IPS-15b (cell line): ENCODE measurements around the gene ELOVL1.
"Not testable (repeated sequence)": the region's sequence is repeated elsewhere in the genome, so short reads cannot be mapped to it uniquely, and the experiment has no call there.

Experiments used
- H3K27me3 ChIP-seq: one replicate; pipeline ENCODE4 v1.6.1; 2013; ENCODE audit warnings: low read length; ENCODE audit not compliant: control insufficient read depth, insufficient read depth
- H3K36me3 ChIP-seq: one replicate; pipeline ENCODE4 v1.6.1; 2013; ENCODE audit warnings: low read length; ENCODE audit not compliant: control insufficient read depth, insufficient read depth
- H3K4me1 ChIP-seq: one replicate; pipeline ENCODE4 v1.6.1; 2013; ENCODE audit warnings: mild to moderate bottlenecking, low read length; ENCODE audit not compliant: control insufficient read depth, insufficient read depth
- H3K4me3 ChIP-seq: one replicate; pipeline ENCODE4 v1.5.1; 2013; ENCODE audit warnings: low read depth, low read length
- H3K9ac ChIP-seq: one replicate; pipeline ENCODE4 v1.6.1; 2013; ENCODE audit warnings: low read depth, mild to moderate bottlenecking, low read length
- H3K9me3 ChIP-seq: one replicate; pipeline ENCODE4 v1.6.1; 2013; ENCODE audit warnings: mild to moderate bottlenecking, low read length; ENCODE audit not compliant: control insufficient read depth, insufficient read depth

ELOVL1 gene

GRCh38 chr1:43377831-43378230 lies 10.0 kb upstream of the ELOVL1 start:
- Histone ChIP-seq H3K27me3 (no peaks in the 10 kb centered on the region), H3K36me3 (no peaks in the 10 kb centered on the region), H3K4me1 (no peaks in the 10 kb centered on the region), H3K9me3 (no peaks in the 10 kb centered on the region), H3K4me3 (no peak overlapping the region), H3K9ac (no peak overlapping the region)

- H3K4me3 ChIP-seq: no peak overlapping the region
- no peak overlapping the region for H3K9ac ChIP-seq
- H3K36me3 ChIP-seq: no peaks in the 10 kb centered on the region
- no peaks in the 10 kb centered on the region for H3K4me1 ChIP-seq
- no peaks in the 10 kb centered on the region for H3K9me3 ChIP-seq
- no peaks in the 10 kb centered on the region for H3K27me3 ChIP-seq
Observed at GRCh38 chr1:43376723-43377235, 9.0 kb upstream of the ELOVL1 start.

GRCh38 chr1:43373066-43373940 lies 5.5 kb upstream of the ELOVL1 start:
- H3K4me1 ChIP-seq: no peaks in the 10 kb centered on the region

GRCh38 chr1:43372172-43372571 lies 4.4 kb upstream of the ELOVL1 start:
- Histone ChIP-seq H3K4me3 (no peak overlapping the region), H3K9ac (no peak overlapping the region), H3K4me1 (no peaks in the 10 kb centered on the region)

More at GRCh38 chr1:43373066-43373940, 5.5 kb upstream of the ELOVL1 start:
- Histone ChIP-seq H3K4me3 (no peak overlapping the region), H3K9ac (no peak overlapping the region), H3K9me3 (no peaks in the 10 kb centered on the region), H3K36me3 (no peaks in the 10 kb centered on the region), H3K27me3 (no peaks in the 10 kb centered on the region)

GRCh38 chr1:43370564-43370963 lies 2.8 kb upstream of the ELOVL1 start:
- Histone ChIP-seq H3K9ac (no peak overlapping the region), H3K4me1 (peaks cover 7% of the 10 kb centered on the region)

More at GRCh38 chr1:43372172-43372571, 4.4 kb upstream of the ELOVL1 start:
- H3K27me3 ChIP-seq: no peaks in the 10 kb centered on the region
- no peaks in the 10 kb centered on the region for H3K9me3 ChIP-seq
- no peaks in the 10 kb centered on the region for H3K36me3 ChIP-seq

GRCh38 chr1:43369779-43370178 lies 2.0 kb upstream of the ELOVL1 start:
- not testable (repeated sequence) for H3K4me3 ChIP-seq, H3K4me1 ChIP-seq, H3K9me3 ChIP-seq, H3K36me3 ChIP-seq, H3K27me3 ChIP-seq, H3K9ac ChIP-seq

More at GRCh38 chr1:43370564-43370963, 2.8 kb upstream of the ELOVL1 start:
- Histone ChIP-seq H3K9me3 (no peaks in the 10 kb centered on the region), H3K36me3 (no peaks in the 10 kb centered on the region), H3K27me3 (no peaks in the 10 kb centered on the region), H3K4me3 (no peak overlapping the region)

- Histone ChIP-seq H3K4me1 (peaks cover 7% of the 10 kb centered on the region), H3K9me3 (no peaks in the 10 kb centered on the region), H3K9ac (peak overlapping the region; percentile 73), H3K4me3 (peak overlapping the region; percentile 88), H3K27me3 (no peaks in the 10 kb centered on the region), H3K36me3 (peaks cover 11% of the 10 kb centered on the region)
Observed at GRCh38 chr1:43368646-43369020, 822 bp upstream of the ELOVL1 start.

GRCh38 chr1:43367026-43367903 lies 546 bp downstream of the ELOVL1 start:
- Histone ChIP-seq H3K36me3 (peaks cover 21% of the 10 kb centered on the region), H3K9ac (peak overlapping the region; percentile 47), H3K4me1 (peaks cover 7% of the 10 kb centered on the region), H3K4me3 (peak overlapping the region; percentile 84), H3K9me3 (no peaks in the 10 kb centered on the region), H3K27me3 (no peaks in the 10 kb centered on the region)

- Histone ChIP-seq H3K9me3 (no peaks in the 10 kb centered on the region), H3K4me3 (peak overlapping the region; percentile 84), H3K4me1 (peaks cover 7% of the 10 kb centered on the region), H3K27me3 (no peaks in the 10 kb centered on the region), H3K9ac (peak overlapping the region; percentile 47), H3K36me3 (peaks cover 26% of the 10 kb centered on the region)
Observed at GRCh38 chr1:43366601-43367025, 1.2 kb downstream of the ELOVL1 start.

GRCh38 chr1:43366179-43366578 lies 1.6 kb downstream of the ELOVL1 start:
- Histone ChIP-seq H3K4me3 (peak overlapping the region; percentile 84), H3K4me1 (peaks cover 7% of the 10 kb centered on the region), H3K27me3 (no peaks in the 10 kb centered on the region), H3K36me3 (peaks cover 31% of the 10 kb centered on the region), H3K9me3 (no peaks in the 10 kb centered on the region), H3K9ac (peak overlapping the region; percentile 9)

GRCh38 chr1:43365678-43366077 lies 2.1 kb downstream of the ELOVL1 start:
- peak overlapping the region; percentile 9 for H3K9ac ChIP-seq
- H3K9me3 ChIP-seq: no peaks in the 10 kb centered on the region
- H3K4me1 ChIP-seq: peaks cover 7% of the 10 kb centered on the region
- peaks cover 36% of the 10 kb centered on the region for H3K36me3 ChIP-seq
- peak overlapping the region; percentile 84 for H3K4me3 ChIP-seq
- H3K27me3 ChIP-seq: no peaks in the 10 kb centered on the region
